ENCODE data around the gene ANKS1A.
A peak's percentile ranks its signal among the peaks of the same experiment; 100 is the strongest.

The ANKS1A gene

DNA sequence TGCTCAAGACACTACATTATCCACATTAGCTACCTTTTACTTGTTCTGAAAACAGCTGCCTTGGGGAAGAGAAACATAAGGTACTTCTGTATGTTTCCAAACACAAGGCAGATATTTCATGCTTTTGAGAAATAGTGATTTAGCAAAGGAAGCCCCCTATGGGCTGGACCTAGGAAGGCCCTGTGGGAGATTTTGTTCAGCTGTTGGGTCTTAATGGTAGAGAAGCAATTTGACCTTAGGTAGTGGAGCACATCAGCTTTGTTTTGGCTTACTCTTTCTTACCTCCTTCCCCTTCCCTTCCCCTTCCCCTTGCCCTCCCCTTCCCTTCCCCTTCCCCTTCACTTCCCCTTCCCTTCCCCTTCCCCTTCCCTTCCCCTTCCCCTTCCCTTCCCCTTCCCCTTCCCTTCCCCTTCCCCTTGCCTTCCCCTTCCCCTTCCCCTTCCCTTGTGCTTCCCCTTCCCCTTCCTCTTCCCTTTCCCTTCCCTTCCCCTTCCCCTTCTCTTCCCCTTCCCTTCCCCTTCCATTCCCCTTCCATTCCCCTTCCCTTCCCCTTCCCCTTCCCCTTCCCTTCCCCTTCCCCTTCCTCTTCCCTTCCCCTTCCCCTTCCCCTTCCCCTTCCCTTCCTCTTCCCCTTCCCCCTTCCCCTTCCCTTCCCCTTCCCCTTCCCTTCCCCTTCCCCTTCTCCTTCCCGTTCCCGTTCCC is 84.6 kb downstream of the ANKS1A start:
- no peak for DNase-seq (ENCODE audit: low read depth, low spot score)
- in situ Hi-C loops (cut with HindIII; ENCODE audit: low sequenced_read_pairs) = no loop called here
- no peak overlapping the region for H3K4me3 ChIP-seq (ENCODE audit: low read depth, low read length)
- TF ChIP-seq, protein P1, sequence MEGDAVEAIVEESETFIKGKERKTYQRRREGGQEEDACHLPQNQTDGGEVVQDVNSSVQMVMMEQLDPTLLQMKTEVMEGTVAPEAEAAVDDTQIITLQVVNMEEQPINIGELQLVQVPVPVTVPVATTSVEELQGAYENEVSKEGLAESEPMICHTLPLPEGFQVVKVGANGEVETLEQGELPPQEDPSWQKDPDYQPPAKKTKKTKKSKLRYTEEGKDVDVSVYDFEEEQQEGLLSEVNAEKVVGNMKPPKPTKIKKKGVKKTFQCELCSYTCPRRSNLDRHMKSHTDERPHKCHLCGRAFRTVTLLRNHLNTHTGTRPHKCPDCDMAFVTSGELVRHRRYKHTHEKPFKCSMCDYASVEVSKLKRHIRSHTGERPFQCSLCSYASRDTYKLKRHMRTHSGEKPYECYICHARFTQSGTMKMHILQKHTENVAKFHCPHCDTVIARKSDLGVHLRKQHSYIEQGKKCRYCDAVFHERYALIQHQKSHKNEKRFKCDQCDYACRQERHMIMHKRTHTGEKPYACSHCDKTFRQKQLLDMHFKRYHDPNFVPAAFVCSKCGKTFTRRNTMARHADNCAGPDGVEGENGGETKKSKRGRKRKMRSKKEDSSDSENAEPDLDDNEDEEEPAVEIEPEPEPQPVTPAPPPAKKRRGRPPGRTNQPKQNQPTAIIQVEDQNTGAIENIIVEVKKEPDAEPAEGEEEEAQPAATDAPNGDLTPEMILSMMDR (IDR thresholded peaks at IDR 0.05; ENCODE audit: low read depth, low read length) = peak; percentile 50

DNA sequence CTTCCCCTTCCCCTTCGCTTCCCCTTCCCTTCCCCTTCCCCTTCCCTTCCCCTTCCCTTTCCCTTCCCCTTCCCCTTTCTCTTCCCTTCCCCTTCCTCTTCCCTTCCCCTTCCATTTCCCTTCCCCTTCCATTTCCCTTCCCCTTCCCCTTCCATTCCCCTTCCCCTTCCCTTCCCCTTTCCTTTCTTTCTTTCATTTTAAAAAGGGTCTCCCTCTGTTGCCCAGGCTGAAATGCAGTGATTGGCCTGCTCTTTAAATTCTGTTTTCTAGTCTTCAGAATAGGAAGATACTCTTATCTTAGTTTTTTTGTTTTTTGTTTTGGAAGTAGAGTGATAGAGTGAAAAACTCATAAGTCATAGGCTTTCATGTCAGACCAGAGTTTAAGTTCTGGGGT is 85.2 kb downstream of the ANKS1A start:
- DNase-seq (ENCODE audit: low read depth, low spot score) = no peak
- in situ Hi-C loops (cut with HindIII; ENCODE audit: low sequenced_read_pairs) = no loop called here
- H3K4me3 ChIP-seq (ENCODE audit: low read depth, low read length) = no peak overlapping the region
- TF ChIP-seq, protein P1 (IDR thresholded peaks at IDR 0.05; ENCODE audit: low read depth, low read length) = no peak

DNA sequence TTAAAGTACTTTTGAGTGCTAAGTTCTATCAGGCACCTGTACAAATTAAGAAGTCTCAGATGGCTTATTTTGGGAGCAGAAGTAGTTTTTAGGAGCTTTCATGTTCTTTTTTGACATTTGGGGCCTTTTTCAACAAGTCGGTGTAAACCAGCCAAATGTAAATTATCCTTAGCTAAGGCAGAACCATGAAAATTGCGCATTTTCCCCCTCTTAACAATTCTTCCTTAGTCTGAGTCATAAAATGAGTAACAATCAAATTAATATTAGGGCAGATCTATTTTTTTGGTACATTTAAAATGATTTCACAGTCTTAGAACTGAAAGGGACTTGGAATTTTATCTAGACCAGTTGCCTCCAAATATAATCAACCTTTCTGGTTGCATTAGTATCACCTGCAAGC is 87.2 kb downstream of the ANKS1A start:
- no peak overlapping the region for H3K4me3 ChIP-seq (ENCODE audit: low read depth, low read length)
- in situ Hi-C loops (cut with HindIII; ENCODE audit: low sequenced_read_pairs) = no loop called here
- no peak for DNase-seq (ENCODE audit: low read depth, low spot score)
- TF ChIP-seq, protein P1 (IDR thresholded peaks at IDR 0.05; ENCODE audit: low read depth, low read length) = no peak

DNA sequence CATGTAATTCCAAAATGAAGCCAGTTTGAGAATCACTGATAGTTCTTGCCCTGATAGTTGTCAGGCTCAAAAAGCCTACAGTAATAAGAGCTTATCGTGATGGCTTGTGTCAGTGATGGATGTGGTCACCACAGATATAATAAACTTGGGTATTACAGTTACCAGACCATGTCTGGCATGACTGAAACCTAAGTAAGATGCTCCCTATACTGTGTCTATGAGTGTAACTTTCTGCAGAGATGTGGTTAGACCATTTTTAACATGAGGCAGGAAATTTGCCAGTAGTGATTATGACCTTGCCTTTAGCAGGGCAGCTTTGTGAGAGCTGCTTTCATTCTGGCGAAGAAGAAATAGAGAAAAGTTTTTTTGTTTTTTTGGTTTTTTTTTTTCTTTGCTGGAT is 90.2 kb downstream of the ANKS1A start:
- H3K4me3 ChIP-seq (ENCODE audit: low read depth, low read length) = no peak overlapping the region
- in situ Hi-C loops (cut with HindIII; ENCODE audit: low sequenced_read_pairs) = no loop called here
- DNase-seq (ENCODE audit: low read depth, low spot score) = no peak
- TF ChIP-seq, protein P1 (IDR thresholded peaks at IDR 0.05; ENCODE audit: low read depth, low read length) = no peak

DNA sequence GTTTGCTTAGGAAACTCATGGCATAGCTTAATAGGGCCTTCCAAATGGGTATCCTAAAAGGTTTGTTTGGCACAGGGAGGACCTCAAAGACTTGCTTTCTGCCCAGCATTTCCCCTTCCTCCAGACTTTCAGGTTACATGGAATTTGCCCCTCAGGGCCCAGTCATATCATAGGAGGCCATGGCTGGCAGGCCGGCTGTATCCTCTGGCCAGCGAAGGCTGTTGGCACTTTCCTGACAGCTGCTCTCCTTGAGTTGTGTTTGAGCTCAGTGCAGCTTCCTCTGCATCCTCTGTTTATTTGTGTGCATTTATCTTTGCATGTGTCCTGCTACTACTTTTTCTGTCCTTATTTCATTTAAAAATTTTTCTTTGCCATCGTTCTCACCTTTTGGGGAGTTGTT is 90.9 kb downstream of the ANKS1A start:
- no peak for DNase-seq (ENCODE audit: low read depth, low spot score)
- H3K4me3 ChIP-seq (ENCODE audit: low read depth, low read length) = no peak overlapping the region

DNA sequence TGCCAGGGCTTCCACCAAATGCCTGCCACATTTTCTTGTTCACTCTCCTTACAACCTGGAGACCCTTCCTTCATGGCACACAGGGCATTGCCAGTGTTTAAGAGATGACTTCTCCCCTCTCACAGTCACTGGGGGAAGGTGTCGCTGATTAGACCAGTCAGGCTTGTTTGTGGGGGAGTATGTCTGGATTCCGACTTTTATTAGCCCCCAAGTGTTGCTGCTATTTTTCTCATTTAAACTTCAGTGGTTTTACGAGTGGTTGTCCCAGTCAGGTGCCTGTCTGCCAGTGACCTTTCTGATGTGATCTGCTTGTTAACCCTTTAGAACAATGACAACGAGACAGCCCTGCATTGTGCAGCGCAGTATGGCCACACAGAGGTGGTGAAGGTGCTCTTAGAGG is 92.3 kb downstream of the ANKS1A start:
- in situ Hi-C loops (cut with HindIII; ENCODE audit: low sequenced_read_pairs) = no loop called here
- TF ChIP-seq, protein P1 (IDR thresholded peaks at IDR 0.05; ENCODE audit: low read depth, low read length) = no peak

More for the DNA sequence above, 90.9 kb downstream of the ANKS1A start:
- in situ Hi-C loops (cut with HindIII; ENCODE audit: low sequenced_read_pairs) = no loop called here
- TF ChIP-seq, protein P1 (IDR thresholded peaks at IDR 0.05; ENCODE audit: low read depth, low read length) = no peak

More for the DNA sequence above, 92.3 kb downstream of the ANKS1A start:
- no peak for DNase-seq (ENCODE audit: low read depth, low spot score)
- H3K4me3 ChIP-seq (ENCODE audit: low read depth, low read length) = no peak overlapping the region

Data from astrocyte of the spinal cord (primary cell).